HT-29 (cell line): ENCODE data around the gene BMP15. TPM values are rescaled to one million over a fixed set of nuclear protein-coding genes. Genes with fewer than 3 reads are reported as not detected.

ENCODE experiments used
- DNase-seq: peaks from one replicate; pipeline ENCODE4 v3.0.0-alpha.2; 2015; ENCODE audit warnings: low spot score
- total RNA-seq: library from RNA; depleted of rRNA; stranded (reverse); fragments of >200 nt; shearing (Covaris generic); gene quantifications from 2 replicates; pipeline ENCODE4 v1.2.3, GENCODE V29; 2014; rRNA removed

The BMP15 gene
- not detected in 2 replicates for total RNA-seq

GRCh38 chrX:50910685-50911176 lies at the start of gene BMP15:
BMP15 (plus strand) TSS chrX:50910735; CDS start chrX:50910784, 49 bp downstream.
- no peak for DNase-seq

DNA sequence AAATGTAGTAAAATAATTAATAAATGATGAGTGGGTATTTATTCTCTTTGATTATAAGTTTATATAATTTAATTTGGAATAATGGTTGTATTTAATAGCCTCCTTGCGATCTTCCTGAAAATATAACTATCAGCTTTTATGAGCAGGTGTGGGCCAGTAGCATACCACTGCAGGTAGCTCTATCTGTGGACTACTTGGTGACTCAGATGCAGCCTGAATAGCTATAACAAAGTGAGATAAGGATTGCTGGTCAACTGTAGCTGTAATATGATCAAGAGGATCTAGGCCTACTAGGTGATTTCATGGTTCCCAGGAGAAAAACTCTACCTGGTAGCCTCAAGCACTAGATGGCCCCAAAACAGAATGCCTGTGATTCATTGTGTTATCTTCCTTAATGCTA lies 47.1 kb upstream of the BMP15 start:
- DNase-seq, result no peak

- no peak for DNase-seq
Observed at GRCh38 chrX:50865311-50865710, 45.2 kb upstream of the BMP15 start.

GRCh38 chrX:50871922-50872453 lies 38.5 kb upstream of the BMP15 start:
- no peak for DNase-seq

DNA sequence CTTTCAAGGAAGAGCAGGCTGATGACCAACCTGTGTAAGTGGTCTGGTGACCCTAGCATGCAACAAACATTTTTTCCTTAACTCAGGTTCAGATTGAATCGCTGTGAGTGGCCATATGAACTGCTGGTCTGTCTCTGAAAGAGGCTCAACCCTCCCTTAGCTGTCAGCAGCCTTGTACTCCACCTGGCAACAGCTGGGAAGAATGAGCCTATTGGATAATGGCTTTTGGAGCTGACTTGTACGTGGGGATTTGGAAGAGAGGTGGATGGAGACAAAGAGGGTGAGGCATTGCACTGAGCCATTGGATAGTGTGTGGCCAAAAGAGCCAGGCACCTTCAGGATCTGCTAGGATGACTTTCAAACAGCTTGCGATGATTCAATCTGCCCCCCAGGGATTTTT lies 35.7 kb upstream of the BMP15 start:
- DNase-seq, result no peak

GRCh38 chrX:50876551-50876950 lies 34.0 kb upstream of the BMP15 start:
- DNase-seq, result no peak

GRCh38 chrX:50877310-50877709 lies 33.2 kb upstream of the BMP15 start:
- peak; percentile 7 for DNase-seq

DNA sequence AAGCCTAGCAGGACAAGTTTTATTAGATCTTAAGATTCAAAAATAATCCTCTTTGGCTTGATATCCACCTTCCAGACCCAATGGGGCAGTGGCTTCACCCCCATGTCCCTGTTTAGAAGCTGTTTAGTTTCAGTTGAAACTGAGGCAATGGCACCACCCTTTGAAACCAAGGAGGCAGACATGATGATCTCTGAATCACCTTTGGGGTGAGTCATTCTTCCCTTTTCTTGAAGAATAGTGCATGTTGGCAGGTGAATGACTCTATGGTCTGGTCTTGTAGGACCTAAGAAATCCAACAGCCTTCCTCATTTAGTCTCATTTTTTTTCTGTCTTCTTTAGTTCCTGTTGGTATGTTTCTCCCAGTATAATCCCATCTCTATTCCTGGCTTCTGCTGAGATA lies 29.5 kb upstream of the BMP15 start:
- no peak for DNase-seq

GRCh38 chrX:50888884-50889283 lies 21.7 kb upstream of the BMP15 start:
- DNase-seq, result no peak

DNA sequence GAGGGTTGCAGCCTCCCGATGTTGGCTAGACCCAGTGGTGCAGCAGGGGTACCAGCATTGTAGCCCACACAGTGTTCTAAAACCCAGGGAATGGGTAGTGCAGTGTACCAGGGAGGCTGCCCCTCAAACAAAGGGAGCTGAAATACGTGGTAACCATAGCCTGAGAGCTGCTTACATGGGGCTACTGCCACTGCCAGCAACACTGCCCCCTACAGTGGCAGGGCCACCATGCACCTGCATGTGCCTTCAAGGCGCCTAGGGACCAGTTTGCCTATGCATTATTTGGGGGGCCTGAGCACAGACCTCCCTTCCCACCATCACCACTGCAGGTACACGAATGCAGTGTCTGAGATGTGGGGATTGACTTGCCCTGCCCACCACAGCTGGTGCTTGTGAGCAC lies 21.0 kb upstream of the BMP15 start:
- DNase-seq, result no peak

GRCh38 chrX:50893047-50893446 lies 17.5 kb upstream of the BMP15 start:
- DNase-seq, result no peak

GRCh38 chrX:50893466-50893865 lies 17.1 kb upstream of the BMP15 start:
- no peak for DNase-seq

DNA sequence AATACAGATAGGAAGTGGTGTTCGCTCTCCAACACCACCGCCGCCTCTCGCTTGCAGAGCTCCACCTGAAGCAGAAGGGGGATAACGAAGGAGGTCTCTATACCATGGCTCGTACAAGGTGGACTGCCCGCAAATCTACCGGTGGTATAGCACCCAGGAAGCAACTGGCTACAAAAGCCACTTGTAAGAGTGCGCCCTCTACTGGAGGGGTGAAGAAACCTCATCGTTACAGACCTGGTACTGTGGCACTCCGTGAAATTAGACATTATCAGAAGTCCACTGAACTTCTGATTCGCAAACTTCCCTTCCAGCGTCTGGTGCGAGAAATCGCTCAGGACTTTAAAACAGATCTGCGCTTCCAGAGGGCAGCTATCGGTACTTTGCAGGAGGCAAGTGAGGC lies 5.2 kb upstream of the BMP15 start:
- DNase-seq, result peak; percentile 26

GRCh38 chrX:50913520-50913919 lies 3.0 kb downstream of the BMP15 start:
- no peak for DNase-seq

- peak; percentile 53 for DNase-seq
Observed at GRCh38 chrX:50920132-50920531, 9.6 kb downstream of the BMP15 start.

DNA sequence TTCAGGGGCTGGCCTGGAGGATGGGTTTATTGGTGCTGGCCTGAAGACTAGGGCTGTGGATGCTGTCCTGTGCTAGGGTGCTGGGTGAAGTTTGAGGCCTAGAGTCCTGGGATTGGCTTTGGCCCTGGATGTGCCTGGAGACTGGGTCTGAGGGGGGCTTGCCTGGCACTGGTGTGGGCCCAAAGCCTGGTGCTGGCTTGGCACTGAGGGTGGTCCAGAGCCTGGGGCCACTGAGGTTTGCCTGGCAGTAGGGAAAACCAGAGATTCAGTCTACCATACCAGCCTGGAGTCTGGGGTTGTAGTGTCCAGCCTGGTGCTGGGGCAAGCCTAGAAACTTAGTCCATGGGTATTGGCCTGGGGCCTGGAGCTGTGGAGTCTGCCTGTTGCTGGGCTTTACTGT lies 16.6 kb downstream of the BMP15 start:
- no peak for DNase-seq

GRCh38 chrX:50941638-50942037 lies 31.1 kb downstream of the BMP15 start:
- peak; percentile 12 for DNase-seq

DNA sequence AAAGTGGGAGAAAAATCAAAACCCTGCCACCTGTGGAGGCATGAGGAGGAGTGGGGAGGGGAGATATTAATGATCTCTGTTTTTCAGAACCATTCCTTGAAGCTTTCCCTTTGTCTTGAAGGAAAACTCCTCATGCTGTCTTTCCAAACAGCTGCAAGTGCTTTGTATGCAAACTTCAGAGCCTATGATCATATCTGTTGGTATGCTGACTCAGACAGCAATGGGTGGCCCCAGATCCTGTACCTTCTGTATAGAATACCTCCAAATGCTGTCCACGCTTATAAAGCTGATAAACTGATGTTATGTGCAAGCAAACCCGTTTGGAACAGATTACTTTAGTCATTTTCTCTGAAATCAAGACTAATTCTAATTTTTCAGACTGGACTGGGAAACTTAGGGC lies 31.9 kb downstream of the BMP15 start:
- DNase-seq, result no peak

DNA sequence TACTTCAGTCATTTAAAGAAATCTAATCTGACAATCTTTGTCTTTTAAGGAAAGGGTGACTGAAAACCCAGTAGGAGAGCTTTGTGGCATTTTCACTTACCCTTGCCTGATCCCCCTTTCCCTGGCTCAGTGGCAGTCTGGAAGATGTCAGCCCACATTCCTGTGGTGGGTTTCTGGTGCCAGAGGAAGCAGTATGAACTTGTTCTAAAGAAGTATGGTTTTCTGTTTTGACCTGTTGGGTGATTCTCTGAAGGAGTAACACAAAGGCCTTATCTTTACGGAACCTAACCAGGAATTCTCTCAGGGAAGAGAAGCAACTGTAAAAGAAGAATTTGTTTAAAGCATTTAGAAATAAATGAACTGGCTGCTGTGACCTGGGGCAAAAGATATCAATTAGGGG lies 41.9 kb downstream of the BMP15 start:
- DNase-seq, result no peak

DNA sequence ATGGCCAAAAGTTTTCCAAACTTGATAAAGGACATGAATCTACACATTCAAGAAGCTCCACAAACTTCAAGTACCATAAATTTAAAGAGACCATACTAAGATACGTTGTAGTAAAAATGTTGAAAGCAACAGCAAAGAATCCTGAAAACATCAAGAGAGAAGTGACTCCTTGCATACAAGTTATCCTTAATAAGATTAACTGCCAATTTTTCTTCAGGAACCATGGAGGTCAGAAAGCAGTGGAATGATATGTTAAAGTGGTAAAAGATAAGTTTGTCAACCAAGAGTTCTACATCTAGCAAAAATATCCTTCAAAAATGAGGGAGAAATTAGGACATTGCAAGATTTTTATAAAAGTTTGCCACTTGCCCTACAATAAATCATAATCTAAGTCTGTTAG lies 43.3 kb downstream of the BMP15 start:
- DNase-seq, result no peak

GRCh38 chrX:50962156-50962555 lies 51.6 kb downstream of the BMP15 start:
- no peak for DNase-seq

DNA sequence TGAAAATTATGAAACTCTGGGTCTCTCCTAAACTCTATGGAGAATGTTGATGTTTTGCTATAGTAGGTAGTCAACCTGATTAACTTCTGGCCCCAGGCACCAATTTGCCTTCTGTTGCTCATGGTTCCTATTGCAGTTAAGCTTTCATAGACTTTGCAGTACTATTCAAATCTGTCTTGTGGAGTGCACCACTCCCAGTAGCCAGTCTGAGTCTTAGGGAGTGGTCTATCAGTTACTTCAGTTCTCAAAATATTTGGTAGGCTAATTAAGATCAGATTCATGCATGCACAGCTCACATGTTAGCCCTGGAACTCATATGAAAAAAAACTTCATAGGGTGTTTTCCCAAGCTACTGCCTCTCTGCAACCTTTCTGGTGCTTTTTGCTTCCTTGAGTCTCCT lies 53.3 kb downstream of the BMP15 start:
- DNase-seq, result no peak
